SW 1271 (cell line): ENCODE measurements around the gene RAB8B.

Source experiments
- DNase-seq, 2 experiments: peaks; one replicate each; lab custom pipeline; 2025; lab: John Stamatoyannopoulos, UW

RAB8B gene

DNA sequence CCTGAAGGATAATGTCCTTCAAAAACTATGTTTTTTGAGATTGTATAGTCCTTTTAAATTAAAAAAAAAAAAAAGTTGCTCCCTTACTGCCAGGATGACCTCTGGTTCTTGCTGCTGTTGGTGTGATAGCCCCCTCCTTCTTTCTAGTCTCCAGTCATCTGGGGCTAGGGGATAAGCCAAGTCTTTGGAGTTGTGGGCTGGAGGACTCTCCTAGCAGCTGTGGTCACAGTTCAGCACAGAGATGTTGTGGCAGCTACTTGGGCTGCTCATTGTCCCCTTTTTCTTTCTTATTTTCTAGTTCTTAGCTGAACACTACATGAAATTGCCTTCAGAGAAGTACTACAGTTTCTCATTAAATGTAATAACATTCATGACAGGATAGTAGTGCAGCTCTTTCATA, 48.8 kb downstream of the RAB8B start:
- no peak for DNase-seq

- DNase-seq, result no peak
Measured at GRCh38 chr15:63238796-63239195, 49.4 kb downstream of the RAB8B start.

DNA sequence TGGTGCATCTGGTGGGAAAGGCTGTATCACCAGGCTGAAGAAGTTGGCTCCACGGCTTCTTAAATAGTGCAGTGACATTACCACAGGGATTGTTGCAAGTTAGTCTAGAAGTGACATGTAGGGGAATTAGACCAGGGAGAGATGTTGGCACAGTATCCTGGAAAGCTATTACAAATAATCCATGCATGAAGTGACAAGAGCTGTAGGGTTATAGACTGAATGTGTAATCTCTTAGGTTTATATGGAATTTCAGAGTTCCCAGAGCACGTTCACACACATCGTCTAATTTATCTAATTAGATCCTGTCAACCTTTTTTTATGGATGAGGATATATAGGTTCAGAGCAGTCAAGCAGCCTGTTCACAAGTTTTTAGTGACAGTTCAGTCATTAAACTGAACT, 50.7 kb downstream of the RAB8B start:
- DNase-seq, result no peak

GRCh38 chr15:63241316-63241715, 51.9 kb downstream of the RAB8B start:
- DNase-seq, result no peak

GRCh38 chr15:63243101-63243500, 53.7 kb downstream of the RAB8B start:
- no peak for DNase-seq

DNA sequence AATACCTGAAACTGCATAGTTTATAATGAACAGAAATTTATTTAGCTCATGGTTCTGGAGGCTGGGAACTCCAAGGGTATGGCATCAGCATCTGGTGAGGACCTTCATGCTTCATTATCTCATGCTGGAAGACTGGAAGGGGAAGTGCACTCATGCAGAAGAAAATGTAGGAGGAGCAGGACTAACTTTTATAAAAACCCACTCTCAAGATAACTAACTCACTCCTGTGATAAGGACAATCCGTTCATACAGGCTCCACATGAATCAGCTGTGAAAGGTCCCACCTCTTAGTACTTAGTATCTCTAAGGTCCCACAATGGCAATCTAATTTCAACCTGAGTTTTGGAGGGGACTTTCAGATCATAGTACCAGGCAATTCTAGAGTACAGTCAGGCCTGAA, 54.4 kb downstream of the RAB8B start:
- no peak for DNase-seq

DNA sequence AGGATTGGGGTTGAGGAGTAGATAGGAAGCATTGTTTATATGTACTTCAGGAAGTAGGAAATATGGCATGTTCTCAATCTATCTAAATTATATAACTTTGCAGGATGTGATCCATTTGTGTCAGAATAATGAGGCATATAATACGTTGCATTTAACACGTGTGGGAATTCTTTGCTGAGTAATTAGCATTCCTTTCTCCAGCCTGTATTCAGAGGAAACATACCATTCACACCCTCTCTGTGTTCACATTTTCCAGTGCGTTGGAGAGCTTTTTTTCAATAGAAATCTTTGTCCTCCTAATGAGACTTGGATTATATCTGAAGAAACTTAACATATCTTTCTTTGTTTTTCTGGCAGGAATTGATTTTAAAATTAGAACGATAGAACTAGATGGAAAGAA, 55.0 kb downstream of the RAB8B start:
- DNase-seq, result peak; percentile 37 to 61

GRCh38 chr15:63244976-63245645, 55.7 kb downstream of the RAB8B start:
- no peak for DNase-seq

DNA sequence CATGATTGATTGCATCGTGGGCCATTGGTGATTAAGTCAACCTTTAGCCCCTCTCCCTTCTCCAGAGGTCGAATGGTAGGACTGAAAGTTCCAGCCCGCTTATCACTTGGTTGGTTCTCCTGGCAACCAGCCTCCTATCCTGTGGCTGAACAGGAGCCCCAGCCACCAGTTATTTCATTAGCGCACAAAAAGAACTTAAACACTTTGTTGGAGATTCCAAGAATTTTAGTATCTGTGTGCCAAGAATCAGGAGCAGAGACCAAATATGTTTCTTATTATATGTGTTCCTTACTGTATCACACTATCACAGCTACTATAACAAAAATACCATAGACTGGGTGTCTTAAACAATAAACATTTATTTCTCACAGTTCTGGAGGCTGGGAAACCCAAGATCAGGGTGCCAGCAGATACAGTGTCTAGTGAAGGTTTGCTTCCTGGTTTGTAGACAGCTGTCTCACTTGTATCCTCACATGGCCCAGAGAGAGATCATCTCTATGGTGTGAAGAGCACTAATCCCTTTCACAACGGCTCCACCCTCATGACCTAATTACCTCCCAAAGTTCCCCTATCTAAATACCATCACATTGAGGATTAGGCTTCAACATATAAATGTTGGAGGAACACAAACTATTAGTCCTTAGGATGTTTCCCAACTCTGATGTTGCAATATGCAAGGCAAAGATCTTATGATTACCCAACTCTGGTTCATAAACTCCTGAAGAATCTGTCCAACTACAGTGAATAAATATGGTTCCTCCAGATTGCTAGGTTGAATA, 57.5 kb downstream of the RAB8B start:
- DNase-seq, result no peak

DNA sequence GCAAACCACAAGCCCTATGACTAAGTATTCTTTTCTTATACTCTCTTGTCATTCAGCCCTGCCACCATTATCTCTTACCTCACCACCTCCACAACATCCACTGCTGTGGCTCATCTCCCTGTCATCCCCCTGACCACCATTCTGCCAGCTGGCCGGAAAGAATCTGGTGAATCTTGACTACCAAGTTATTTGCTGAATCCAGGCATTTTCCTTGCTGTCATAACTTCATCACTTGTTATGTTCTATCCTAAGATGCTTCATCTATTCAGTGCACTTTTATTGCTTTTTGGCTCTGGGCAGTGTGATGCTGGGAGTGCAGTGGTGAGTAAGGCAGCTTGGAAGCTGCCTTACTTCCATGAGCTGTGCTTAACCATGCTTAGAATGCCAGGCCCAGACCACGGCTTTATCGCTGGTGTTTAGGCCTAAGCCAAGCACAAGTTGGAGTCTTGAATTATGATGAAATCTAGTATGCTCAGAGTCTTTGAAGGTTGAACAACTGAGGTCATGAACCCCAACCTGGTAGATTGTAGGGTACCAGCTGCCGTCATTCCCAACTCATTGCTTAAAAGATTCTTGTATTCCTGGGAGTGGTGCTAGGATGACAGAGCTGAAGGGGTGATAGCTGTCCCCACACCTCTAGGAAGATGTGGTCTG, 61.0 kb downstream of the RAB8B start:
- DNase-seq, result no peak

GRCh38 chr15:63251701-63252100, 62.3 kb downstream of the RAB8B start:
- no peak for DNase-seq

DNA sequence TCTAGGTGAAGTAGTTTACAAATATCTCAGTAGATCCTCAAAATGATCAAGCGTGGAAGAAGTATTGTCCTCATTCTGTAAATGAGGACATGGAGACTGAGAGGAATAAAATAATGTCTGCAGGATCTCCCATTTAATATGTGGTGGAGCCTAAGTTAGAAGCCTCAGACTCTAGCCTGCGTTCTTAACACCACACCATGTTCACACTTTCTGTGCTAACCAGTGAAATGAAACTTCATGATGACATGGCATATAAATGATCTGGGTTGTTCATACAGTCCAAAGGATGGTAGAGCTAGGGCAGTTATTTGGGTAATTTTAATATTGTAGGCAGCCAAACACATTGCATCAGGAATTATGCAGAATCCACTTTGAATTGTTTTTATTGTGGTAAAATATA, 62.9 kb downstream of the RAB8B start:
- no peak for DNase-seq

GRCh38 chr15:63254991-63255390, 65.6 kb downstream of the RAB8B start:
- no peak for DNase-seq

- no peak for DNase-seq
Measured at GRCh38 chr15:63255489-63255990, 66.1 kb downstream of the RAB8B start.

DNA sequence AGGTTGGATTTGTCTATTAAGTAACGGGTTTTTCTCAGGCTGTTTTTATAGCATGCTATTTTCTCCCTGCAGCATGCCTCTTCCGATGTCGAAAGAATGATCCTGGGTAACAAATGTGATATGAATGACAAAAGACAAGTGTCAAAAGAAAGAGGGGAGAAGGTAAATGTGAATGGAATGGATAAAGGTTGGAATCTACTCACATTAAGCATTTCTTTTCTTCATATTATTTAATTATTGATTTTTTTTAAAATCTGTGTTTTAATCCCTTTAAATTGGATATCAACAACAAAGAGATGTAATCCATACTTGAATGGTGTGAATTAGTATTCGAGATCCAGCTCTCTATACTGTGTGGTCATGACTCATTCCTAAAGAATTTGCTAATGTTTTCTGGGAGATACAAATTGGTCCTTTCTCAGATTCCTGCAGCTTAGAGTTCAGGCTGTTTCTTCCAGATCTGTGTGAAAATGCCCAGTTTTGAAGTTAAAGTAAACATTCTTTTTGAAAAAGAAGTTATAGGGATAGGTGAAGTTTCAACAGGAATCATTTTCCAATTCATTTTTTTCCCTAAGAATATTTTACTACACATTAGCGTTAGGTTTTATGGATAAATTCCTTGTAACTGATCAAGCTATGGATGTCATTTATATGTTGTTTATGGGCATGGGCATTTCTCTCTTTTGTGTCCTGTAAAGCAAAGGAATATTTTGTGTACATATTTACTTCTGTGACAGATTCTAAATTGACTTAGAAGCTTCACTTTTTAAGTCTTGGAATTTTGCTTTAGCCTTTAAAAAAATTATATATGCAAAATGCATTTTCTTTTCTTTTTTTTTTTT, 67.2 kb downstream of the RAB8B start:
- DNase-seq, result peak; percentile 46 to 86

GRCh38 chr15:63258658-63259057, 69.3 kb downstream of the RAB8B start:
- no peak for DNase-seq

DNA sequence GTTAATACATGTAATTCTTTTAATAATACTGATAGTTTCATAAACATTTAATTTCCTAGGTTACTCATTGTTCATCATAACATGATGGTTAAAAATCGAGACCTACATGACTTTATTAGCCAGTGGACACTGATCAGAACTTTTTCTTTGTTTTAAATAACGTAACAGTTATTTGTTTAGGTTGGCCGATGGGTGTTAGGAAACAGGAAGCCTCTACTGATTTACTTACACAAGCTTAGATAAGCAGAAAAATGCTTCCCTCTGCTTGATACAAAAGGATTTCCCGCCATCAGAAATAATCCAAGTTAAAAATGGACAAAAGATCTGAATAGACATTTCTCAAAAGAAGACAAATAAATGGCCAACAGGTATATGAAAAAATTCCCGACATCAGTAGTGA, 71.4 kb downstream of the RAB8B start:
- no peak for DNase-seq

DNA sequence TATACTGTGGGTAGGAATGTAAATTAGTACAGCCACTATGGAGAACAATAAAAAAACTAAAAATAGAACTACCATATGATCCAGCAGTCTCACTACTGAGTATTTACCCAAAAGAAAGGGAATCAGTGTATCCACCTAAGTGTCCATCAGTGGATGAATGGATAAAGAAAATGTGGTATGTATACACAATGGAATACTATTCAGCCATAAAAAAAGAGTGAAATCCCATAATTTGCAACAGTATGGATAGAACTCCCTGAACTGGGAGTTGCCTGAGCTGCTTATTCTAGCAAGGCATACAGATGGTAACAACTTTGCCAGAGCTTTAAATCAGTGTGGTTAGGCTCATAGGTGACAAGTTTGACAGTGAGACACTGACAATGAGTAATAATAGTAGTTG, 71.9 kb downstream of the RAB8B start:
- no peak for DNase-seq

GRCh38 chr15:63263519-63263918, 74.1 kb downstream of the RAB8B start:
- no peak for DNase-seq

- DNase-seq, result no peak
Measured at GRCh38 chr15:63264688-63265293, 75.4 kb downstream of the RAB8B start.

GRCh38 chr15:63274427-63274826, 85.0 kb downstream of the RAB8B start:
- no peak for DNase-seq
